GM15510 (cell line): ENCODE data around the gene AWAT1.

Experiments used
- POLR2A ChIP-seq: IDR thresholded peaks from 3 replicates; pipeline ENCODE4 v1.6.1; 2011; ENCODE audit warnings: borderline replicate concordance; ENCODE audit not compliant: insufficient read length; ENCODE audit errors: extremely low read depth

Gene AWAT1

DNA sequence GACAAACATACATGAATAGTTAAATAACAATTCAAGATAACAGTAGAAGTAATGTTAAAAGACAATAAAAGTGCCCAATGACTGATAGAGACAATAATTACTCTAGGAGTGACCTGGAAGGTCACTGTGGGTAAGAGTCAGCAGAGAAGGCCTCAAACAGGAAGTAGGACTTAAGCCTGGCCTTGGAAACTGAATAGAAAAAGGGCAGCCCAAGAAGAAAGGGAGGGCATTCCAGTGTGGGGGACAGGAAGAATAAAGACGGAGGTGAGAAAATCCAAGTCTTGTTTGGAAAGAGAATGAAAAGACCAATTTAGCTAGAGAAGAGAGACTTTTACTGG is 19.6 kb downstream of the AWAT1 start:
- no peak for TF ChIP-seq POLR2A

DNA sequence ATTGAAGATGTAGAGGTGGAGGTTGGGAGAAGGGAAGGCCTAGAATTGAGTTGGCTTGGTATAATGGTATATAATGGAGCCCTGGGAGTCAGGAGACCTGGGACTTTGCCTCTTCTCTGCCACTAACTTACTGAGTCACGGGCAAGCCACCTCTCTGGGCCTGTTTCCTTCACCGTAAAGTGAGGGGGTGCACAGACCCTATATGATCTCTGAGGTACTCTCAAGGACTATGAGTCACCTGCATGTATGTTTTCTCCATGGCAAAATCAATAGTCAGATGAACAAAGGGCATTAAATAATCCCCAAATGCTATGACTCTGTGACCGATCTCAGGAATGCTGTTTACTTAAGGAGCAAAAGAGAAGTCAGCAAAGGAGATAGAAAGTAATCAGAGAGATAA is 20.5 kb downstream of the AWAT1 start:
- TF ChIP-seq POLR2A: no peak

DNA sequence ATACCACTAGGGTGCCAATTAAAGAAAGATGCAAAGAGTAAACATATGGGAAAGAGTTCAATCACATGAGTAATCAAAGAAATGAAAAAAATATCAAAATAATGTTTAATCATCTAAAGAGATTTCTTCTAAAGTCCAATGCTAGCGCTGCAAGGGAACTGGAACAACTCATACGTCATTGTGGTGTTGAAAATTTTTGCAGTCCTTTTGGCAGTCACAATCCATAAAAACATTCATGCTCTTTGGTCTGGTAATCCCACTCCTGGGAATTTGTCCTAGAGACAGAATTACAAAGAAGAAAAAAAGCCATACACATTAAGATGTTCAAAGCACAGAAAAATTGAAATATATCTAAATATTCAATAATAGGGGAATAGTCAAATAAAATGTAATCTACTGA is 21.0 kb downstream of the AWAT1 start:
- TF ChIP-seq POLR2A: no peak

DNA sequence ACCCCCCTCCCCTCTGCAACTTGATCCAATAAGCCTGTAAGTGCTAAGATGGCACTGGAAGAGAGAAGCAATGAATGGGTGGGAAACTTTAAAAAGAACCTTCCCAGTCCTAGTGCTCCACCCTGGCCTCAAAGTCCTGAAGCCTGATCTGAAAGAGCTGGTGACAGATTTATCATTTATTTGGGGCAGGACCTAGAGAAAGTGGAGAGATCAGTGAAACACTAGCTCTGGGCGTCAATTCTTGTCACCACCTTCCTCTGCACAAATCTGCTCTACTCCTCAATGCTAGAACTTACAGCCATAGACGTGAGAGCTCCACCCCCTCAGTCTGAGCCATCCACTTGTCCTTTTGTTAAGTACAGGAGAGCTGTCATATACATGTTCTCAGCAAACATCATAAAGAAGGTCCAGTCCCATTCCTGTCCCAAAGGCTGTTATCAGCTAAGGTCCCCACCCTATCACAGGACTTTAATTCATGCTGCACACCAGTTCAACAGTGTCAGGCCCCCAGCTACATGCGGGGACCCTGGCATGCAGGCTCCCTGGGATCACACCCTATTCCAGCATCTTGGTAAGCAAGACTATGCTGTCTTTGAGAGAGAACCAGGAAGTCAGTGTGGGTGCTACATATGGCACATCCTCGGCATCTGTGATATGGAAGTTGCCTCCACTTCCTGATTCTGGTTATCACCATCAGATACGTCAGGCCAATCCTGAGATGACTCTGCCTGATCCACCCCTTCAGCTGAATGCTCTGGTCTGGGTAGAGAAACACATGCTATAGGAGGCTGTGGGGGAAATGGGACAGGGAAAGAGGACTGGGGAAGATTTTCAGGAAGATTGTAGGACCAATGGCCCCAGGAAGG is 23.2 kb downstream of the AWAT1 start:
- TF ChIP-seq POLR2A: no peak

DNA sequence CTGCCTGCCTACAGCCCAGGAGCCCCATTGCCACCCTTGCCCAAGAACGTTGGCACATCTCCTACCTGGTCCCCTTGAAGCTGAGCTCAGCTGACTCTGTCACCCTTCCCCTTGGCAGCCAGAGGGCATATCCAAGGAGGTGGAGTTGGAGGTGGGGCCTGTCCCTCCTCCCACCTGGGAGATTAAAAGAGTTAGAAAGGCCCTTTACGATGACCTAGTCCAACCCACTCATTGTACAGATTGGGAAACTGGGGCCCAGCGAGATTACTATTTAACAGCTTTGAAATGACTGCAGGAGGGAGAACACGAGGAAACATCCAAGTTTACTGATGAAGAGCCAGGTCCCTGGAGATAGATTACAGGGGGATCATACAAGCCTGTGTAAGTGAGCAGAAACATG is 25.6 kb downstream of the AWAT1 start, which contains the start of gene P2RY4:
Gene P2RY4 (minus strand): TSS at position 101 of the 400 bp plus-strand sequence. CDS start 580 bp downstream, outside the sequence.
- TF ChIP-seq POLR2A: no peak

DNA sequence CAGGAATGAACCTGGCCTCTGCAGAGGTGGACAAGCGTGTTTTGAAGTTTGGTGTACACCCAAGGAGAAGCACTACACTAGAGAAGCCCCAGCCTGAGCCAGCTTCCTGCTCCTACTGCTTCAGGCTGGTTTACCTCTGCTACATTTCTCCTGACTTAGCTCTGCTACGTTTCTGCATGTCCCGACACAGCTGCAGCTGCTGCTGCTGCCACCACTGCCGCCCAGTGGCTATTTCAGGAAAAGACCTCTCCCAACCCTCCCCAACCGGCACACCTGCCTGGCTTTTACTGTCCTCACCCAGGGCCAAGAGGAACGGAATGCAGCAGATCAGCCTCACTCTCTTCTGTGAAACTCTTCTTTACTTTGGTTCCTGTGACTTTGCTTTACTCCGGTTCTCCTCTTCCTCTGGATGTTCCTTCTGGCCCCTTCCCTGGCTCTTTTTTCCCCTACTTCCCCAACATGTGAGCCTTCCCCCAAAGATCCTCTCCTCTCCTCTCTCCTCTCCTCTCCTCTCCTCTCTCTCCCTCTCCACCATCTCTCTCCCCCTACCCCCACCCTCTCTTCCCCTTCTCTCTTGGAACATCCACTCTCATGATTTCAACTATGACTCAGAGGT is 28.6 kb downstream of the AWAT1 start:
- TF ChIP-seq POLR2A: no peak

DNA sequence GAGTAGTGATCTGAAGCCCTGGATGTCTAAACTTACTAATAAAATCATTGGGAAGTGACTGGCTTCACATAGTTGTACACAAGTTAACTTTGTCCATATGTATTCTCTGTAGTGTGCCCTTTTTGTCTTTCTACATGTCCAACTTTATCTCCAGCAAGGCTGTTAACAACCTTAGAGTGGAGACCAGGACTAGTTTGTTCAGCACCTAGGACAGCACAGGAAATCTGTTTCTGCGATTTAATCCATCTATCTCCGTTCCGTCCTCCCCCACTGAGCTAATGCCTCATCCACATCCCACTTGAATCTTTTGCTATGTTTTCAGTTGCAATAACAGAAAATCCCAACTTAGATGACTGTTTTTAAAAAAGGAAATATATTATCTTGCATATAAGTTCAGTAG is 30.3 kb downstream of the AWAT1 start:
- TF ChIP-seq POLR2A: no peak

DNA sequence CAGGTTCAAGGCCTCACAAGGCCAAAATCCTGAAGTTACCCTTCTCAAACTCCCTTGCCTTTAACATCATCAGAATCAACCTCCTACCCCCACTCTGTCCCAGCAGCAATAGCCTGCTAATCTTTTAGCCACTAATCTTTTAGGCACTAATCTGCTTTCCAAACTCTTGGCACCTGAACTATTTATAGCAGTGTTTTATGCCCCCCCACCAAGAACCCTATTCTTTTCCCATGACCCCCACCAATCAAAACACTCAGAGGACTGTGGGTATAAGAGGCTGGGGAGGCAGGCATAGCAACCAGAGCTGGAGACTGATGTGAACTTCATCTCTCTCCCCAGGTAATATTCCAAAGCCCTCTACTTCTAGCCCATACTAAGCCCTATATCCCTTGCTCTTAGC is 33.6 kb downstream of the AWAT1 start, which contains the start of gene ARR3:
Gene ARR3 (plus strand): TSS at position 301 of the 400 bp plus-strand sequence. CDS start 1,052 bp downstream, outside the sequence.
- no peak for TF ChIP-seq POLR2A

DNA sequence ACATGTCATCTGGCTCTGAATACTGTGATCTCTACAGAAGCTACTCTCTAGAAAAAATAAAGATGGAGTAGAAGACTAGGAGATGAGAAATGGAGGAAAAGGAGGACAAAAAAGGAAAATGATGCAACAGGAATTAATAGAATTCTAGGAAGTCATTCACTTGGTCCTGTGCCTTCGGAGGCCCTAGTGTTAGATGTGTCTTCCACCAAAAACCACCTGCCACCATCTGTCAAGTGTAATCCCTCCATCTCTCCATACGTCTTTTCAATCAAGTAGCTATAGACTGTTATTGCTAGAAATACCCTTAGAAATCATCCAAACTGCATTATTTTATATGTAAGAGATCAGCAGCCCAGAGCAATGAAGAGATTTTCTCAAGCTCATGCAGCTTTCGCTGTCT is 44.6 kb downstream of the AWAT1 start:
- TF ChIP-seq POLR2A: no peak

DNA sequence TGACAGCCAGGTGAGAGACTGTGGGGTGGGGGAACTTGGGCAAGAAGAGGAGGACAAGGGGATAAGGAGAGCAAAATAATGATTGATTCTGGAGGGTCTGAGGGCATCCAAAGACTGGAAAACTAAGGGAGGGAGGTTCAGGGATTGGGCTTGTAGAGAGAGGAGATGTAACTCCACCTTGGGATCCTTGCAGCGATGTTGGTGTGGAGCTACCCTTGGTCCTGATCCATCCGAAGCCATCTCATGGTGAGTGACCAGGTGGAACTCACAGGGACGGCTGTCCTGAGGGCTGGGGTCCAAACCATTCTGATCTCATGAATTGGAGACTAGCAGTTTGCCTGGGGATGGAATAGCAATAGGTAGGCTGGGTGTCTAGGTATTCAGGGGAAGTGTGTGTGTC is 46.1 kb downstream of the AWAT1 start:
- TF ChIP-seq POLR2A: no peak

DNA sequence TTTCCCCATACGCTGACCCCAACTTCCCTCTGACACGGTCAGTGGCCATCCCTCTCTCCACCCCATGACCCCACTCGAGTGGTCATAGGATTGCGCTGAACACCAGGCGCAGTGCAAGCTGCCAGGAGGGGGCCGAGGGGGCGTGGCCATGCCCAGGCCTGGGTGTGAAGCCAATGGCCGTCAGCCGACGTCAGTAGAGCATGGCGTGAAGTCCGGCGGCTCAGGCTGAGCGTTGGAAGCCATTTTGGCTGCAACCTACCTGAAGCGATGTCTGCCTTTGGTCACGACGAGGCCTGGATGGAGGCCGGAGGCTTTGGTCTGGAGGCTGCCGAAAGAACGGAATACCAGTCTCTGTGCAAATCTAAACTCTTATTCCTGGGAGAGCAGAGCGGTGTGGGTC is 47.5 kb downstream of the AWAT1 start, which contains the start of gene RAB41:
Gene RAB41 (plus strand): TSS at position 222 of the 400 bp plus-strand sequence. CDS start 46 bp downstream, at position 268.
- TF ChIP-seq POLR2A: no peak

DNA sequence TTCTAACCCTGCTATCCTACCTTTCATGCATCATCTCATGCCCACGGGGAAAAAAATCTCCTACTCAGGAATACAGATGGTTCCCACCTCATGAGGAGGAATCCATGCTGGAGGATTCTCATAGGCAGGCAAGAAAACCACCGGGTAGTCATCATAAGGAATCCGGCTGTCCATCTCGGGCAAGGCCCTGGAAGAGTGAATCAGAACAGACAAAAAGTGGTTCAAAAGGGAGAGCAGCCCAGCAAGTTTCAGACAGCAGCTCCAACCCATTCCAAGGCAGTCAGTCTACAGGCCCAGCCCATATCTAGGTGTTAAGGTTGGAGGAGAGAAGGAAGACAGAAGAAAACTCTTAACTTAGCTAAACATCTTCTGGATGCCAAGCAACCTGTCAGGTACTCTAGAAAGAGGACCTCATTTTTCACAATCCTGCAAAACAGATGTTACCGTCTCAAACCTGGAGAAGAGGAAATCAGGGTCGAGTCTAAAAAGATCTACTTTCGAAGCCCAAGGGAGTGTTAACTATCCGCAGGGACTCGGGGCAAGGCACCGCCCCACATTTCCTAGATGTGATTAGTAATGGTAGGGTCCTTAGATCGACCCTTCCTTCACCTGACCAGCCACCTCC is 54.8 kb downstream of the AWAT1 start:
- TF ChIP-seq POLR2A: no peak
